HG03378 (cell line): ENCODE results near the gene LCP2.

Source experiments
- ATAC-seq: cut with Tn5 transposase; IDR thresholded peaks from one replicate; pipeline ENCODE4 v1.9.1; 2021; ENCODE audit warnings: mild to moderate bottlenecking, moderate library complexity; ENCODE audit not compliant: unreplicated experiment

Gene LCP2

DNA sequence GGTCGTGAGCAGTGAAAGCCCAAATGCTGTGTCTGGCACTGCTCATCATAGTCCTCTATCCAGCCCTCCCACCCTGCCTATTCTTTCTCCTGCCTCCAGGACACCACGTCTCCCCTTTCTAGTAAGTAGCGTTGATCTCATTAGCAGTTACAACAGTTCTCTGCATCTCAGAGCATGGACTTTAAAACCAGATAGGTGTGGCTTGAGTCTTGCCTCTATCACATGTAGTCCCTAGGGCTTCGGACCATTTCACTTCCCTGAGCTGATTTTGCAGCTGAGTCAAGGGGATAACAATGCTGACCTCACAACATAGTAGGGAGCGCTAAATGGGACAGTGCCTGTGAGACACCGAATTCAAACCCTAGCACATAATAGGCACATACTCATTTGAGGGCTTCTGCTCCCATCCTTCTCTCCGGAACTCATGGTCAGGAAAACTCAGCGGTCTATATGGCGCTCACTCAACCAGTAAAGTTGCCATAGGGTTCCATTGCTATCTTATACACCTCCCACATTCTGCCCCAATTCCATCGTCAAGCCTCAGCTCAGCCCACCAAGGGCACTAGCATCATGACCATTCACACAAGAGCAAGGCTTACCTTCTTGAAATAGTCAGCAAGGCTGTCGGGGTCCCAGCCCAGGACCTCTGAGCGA, 515 bp downstream of the LCP2 start:
- ATAC-seq = peak; percentile 65

GRCh38 chr5:170296036-170296934, 1.3 kb downstream of the LCP2 start:
- ATAC-seq = no peak

- no peak for ATAC-seq
These were observed 3.0 kb downstream of the LCP2 start for GRCh38 chr5:170294556-170294955.

- ATAC-seq = no peak
These were observed 3.5 kb downstream of the LCP2 start for GRCh38 chr5:170294057-170294456.

DNA sequence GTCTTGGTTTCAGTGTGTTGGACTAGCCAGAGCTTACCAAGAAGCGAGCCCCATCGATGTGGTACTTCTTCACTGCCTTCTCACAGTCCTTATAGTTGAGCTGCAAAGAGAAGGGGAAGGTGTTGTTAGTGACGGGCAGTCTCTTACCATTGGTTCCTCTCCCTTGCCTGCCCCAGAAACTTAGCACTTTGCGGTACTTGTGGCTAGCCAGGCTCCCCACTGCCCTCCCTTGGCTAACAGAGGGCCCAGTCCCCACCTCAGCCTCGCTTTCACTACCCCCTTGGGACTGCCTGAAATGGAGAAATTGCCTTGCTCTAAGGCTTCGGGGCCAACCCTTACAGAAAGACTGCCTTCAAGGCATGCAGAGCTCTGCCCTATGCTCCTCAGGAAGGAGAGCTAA, 4.3 kb downstream of the LCP2 start:
- peak; percentile 84 for ATAC-seq

DNA sequence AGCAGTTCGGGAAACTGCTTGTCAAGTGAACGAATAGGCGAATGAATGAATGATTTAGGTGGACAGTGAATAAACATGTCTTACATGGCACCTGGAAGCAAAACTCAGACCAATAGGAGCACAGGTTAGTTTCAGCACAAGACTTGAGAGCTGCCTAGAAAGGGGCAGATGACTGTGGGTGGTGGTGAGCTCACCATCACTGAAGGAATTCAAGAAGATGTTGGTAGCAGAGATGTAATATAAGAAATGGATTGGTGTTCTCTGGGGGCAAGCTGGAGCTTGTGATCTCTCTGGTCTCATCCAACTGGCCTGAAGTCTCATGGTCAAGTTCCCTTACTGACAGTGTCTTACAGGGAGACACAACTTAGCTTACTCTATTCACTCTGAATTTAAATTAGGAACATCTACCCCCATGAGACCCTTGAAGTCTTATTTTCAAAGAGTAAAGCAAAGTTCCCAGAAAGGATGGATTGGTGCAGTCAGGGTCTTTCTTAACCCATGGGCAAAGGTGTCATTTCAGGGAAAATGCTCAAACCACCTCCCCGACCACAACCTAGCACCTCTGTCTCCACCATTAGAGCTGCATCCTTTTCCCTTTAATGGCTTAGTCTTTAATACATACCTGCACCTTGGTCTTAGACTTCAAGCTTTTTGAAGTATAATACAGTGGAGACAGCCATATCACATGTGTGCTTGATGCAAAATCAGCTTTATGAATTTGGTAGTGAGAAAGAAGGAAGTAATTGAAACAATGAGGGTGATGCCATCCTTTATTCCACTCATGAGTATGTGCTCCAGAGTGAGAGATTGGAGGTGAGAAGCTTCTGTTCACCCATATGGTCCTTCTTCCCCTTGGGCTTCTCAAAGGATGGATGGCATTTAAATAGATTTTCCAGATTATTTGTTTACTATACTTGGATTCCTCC, 5.1 kb downstream of the LCP2 start:
- no peak for ATAC-seq

GRCh38 chr5:170290498-170290897, 7.1 kb downstream of the LCP2 start:
- no peak for ATAC-seq

DNA sequence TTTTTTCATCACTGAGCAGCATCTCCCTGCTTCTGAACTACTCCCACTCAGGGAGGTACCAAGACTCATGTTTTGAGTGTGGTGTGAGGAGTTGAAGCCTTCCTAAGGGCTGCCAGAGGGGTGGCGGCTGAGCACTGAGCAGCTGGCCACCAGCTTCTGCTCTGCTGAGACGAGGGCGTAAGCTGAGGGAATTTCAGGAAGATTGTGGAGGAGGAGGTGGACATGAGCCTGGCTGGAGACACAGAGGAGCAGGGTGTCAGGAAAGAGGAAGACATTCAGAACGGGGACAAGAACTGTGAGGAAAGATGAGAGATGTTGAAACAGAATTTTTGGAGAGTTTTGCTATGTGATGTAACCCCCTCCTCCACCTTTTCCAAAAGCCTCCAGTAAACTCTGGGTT, 7.8 kb downstream of the LCP2 start:
- ATAC-seq = no peak

DNA sequence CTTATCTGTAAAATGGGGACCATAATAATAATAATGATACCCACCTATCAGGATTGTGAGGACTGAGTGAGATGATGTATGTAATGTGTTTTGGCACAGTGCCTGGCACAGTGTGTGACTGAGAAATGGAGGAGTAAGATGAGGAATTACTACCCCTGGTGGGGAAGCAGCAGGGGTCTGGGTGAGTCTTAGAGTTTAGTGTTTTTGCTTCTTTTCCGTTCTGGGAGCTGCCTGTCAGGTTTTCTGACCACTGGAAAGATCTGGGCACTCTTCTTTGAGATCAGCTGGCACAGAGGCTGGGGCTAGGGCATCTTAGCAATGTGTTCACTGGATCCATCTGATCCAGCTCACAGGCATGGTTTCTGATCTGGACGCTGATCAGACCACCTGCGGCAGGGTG, 8.5 kb downstream of the LCP2 start:
- no peak for ATAC-seq

DNA sequence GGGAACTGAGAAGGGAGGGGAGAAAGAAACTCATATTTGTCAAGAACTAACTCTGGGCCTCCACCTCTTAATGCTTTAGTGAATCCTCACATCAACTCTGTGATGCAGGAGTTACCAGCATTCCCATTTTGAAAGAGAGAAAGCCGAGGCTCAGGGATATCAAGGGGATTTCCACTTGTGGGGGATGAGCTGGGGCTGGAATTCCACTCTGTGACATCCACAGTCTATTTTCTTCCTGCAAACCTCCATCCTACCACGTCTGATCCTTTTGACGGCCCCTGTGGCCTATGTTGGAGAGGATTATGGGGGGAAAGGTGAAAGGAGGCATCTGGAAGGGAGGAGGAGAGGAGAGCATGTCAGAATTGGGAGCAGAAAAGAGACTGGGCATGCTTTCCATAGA, 9.0 kb downstream of the LCP2 start:
- no peak for ATAC-seq

DNA sequence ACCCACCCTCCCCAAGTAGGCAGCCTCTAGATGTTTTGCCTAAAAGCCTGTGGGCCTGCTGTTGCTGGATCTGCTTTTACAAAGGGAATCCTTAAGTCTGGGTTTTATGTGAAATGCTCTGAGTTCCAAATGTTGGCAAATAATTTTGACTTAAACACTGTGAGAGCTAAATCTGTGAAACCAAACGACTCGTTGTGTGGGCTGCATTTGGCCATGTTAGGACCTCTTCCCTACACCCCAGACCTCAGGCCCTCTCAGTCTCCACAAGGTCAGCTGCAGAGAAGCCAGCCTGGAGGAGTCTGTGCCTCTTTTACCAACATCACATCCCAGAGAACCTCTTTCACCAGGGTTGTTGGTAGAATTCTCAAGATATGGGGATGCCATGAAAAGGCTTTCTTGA, 9.4 kb downstream of the LCP2 start:
- ATAC-seq = no peak

DNA sequence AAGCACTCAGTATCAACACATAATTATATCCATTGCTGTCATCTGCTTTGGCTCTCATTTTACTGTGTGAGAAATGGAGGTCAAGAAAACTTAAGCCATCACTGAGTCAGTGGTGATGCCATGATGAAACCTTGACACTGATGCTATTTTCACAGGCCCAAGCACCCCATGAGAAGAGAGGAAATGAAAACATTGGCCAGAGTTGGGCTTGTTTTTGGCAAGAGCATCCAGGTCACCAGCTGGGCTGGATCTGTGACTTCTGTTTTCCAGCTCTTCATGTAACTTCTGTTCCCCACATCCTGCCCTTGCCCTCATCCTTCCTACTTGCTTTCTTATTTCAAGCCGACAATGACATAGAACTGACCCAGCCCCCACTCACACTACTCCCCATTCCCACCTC, 10.0 kb downstream of the LCP2 start:
- no peak for ATAC-seq

DNA sequence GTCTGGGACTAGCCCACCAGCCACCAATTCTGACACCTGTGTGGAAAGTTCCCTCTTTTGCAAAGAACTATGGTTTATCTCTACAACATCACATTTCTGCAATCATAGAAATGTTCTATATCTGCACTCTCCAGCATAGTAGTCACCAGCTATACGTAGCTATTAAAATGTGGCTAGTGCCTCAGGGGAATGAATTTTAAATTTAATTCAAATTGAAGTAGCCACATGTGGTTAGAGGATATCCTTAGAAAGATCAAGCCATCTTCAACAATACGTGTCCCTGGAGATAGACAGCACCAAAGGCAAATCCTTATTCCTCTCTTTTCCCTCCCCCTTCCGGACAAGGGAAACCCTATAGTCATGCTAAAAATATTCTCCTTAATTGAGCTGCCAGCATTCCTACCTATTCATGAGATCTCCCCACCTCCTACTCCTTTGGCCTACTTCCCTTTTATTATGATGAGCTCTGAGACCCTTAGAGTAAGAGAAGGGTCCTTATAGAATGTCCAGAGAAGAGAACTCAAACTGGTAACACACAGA, 11.1 kb downstream of the LCP2 start:
- no peak for ATAC-seq

DNA sequence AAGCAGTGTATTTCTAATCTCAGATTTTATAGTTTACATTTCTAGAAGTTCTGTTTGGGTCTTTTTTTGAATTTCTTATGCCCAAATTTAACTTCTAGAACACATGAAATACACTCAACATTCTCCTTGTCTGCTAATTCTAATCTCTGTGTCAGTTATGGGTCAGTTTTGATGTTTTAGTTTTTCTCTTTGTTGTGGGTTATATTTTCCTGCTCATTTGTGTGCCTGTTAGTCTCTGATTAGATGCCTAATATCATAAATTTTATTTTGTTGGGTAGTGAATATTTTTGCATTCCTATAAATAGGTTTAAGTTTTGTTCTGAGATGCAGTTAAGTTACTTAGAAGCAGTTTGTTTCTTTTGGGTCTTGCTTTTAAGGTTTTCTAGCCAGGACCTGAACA, 12.4 kb downstream of the LCP2 start:
- no peak for ATAC-seq

DNA sequence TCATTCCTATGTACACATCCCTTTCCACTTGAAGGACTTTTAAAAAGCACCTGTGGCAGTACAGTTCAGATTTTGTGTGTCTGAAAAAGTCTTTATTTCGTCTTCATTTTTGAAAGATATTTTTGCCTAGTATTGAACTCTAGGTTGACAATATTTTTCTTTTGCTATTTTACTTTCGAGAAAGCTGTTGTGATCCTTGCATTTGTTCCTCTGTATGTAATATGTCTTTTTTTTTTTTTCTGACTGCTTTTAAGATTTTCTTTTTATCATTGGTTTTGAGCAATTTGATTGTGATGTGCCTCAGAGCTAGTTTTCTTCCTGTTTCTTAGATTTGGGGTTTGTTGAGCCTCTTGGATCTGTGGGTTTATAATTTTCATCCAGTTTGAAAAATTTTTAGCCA, 13.3 kb downstream of the LCP2 start:
- no peak for ATAC-seq

DNA sequence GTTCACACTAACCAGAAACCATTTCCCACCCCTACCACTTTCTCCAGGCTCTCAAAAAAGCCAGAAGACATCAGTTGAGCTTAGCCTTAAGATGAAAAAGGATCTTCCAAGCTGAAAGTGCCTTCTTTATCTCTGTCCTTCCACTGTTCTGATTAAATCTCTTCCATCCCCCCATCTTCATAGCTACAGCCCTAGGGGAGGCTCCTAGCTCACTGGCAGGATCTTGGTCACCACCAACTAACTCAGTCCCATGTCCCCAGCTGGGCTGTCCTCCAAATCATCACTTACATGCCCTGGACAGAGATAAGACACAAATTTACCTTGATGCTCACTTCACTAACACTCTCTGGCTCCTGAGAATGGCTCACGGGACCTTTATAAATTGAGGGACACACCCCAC, 14.3 kb downstream of the LCP2 start:
- no peak for ATAC-seq

- ATAC-seq = no peak
These were observed 17.5 kb downstream of the LCP2 start for GRCh38 chr5:170280011-170280493.

GRCh38 chr5:170279459-170279817, 18.1 kb downstream of the LCP2 start:
- ATAC-seq = no peak

GRCh38 chr5:170278611-170279458, 18.7 kb downstream of the LCP2 start:
- ATAC-seq = peak; percentile 90

DNA sequence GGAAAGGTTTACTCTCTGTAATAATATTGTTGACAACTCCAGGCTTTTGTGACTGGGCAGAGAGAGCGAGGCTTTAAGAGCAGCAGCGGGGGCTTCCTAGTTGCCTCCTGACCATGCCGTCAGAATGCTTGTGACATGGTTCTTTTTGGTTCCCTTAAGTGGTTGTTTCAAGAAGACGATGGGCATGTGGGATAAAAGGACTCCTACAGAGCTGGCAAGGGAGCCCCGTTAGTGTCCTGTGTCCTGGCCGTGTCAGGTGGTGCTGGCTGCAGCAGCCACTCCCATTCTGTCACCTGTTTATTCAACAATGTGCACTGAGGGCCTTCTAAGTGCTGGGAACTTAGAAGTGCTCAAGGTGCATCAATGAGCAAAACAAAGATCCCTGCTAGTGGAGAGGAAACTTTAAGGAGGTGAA, 19.7 kb downstream of the LCP2 start:
- no peak for ATAC-seq
